Stimulated activated CD4-positive, alpha-beta T cell treated with anti-CD3 and anti-CD28 coated beads, Interleukin-4, amount 100 ng/mL, for 48 hours (primary cell): ENCODE measurements around the gene THRB.

ENCODE experiments used
- DNase-seq, 2 donors: peaks; one replicate each; pipeline ENCODE4 v3.0.0-alpha.2; 2020; ENCODE audit warnings: low read depth in 2 of 2

THRB gene

GRCh38 chr3:24512564-24513197, 18.0 kb upstream of the THRB start:
- no peak for DNase-seq

DNA sequence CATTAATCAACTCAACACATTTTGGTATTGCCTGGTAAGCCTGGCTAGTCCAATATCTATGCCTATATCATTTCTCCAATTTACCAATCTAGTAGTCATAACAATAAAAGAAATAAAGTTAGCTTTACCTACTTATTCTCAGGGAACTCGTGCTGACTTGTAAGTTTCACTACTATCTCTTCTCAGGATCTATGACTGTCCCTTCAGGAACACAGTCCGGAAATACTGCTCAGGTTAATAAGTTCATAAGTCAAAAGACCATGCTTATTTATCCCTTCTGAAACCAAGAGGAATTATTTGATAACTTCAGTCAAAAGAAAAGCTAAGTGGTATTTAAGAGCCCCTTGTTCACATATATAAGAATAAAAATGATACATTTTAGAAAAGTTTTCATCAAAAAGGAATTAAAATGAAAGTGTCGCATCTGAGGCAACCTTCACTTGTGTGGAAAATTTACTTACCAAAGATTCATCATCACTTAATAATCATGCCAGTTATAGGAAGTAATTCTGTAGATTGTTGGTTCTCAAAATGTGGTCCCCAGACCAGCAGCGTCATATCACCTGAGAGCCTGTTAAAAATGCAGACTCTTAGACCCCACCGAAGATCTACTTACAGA, 15.5 kb upstream of the THRB start:
- no peak for DNase-seq

DNA sequence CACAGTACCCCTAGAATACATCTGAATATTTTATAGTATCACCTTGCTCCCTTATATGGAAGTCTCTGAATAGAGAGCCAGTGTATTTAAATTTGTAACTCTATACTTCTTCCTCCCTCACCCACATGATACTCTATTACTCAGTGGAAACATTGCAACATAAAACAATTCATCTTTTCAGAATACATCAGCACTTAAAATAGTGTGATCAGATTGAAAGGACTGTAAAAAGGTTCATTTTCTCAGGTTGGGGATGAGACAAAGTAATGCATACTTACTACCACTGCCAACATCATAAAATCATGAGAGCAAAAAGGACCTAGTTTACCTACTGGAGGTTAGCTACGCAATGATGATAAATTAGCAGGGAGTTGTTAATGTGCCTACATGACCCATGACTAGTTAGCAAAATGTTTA, 13.8 kb upstream of the THRB start:
- no peak for DNase-seq

GRCh38 chr3:24507776-24508422, 13.2 kb upstream of the THRB start:
- DNase-seq, result no peak

DNA sequence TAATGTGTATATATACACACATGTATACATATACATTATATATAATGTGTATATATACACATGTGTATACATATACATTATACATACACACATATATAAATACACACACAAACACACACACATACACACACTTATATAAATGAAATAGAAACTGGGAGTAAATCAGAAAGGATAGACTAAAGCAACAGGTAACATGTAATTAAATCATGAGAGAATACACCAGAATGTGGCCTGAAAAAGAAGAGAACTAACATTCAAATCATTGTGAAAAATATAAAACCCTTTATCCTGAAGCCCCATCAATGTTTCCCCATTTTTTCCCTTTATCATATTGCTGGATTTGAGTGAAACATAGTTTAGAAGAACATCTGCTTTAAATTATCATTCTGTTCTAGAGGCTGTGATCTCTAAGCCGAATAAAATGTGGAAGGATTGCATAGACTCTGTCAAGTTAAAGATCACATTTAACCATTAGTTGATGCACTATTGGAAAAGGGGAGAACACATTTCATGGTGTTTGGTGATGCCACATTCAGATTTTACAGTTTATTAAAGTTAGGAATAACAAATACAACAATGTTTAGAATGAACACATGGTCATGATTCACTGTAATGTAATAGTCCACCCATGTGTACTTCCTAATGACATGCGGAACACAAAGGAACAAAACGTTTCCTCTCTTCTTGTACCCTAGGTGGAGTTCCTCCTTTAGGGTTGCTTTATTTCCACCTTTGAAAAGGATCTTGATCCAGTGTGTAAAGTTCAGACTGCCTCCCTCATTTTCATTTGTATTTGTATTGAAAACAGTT, 12.5 kb upstream of the THRB start:
- DNase-seq, result no peak

DNA sequence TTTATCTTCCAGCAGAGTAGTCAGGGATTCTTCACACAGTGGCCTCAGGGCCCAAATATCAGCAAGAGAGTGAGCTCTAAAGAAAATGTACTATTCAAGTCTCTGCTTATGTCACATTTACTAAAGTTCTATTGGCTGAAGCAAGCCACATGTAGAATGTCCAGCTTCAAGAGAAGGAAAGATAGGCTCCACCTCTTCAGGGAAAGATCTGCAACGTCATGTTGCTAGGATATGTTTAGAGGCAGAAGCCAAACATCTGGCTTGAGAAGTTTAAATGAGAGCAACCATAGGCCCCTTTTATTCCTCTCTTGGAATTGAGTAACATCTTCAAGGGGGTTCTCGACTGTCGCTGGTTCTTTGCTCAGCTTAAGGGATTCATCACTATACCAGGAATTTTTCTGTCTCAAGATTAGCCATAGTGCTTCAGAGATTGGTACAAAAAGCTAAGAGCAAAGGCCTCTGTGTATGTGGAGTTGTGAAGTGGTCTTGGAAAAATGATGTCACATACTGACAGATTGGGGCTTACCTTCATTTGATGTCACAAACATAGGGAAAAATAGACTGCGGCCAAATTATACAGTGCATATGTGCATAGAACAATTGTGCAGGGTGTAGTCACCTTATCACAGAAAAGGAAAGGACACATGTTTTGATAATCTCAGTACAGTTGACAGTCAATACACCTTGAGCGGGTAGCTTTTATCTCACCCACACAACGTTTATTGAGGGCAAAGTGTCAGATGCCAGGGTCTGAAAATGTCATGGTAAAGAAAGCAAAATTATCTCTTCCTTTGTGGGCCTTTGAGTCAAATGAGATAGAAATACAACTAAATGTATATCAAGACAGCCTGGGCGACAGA, 11.3 kb upstream of the THRB start:
- no peak for DNase-seq

- no peak for DNase-seq
These were observed 10.1 kb upstream of the THRB start for GRCh38 chr3:24504772-24505171.

GRCh38 chr3:24503616-24504113, 9.0 kb upstream of the THRB start:
- no peak for DNase-seq

- DNase-seq, result no peak
These were observed 8.0 kb upstream of the THRB start for GRCh38 chr3:24502690-24503089.

- no peak for DNase-seq
These were observed 6.2 kb upstream of the THRB start for GRCh38 chr3:24500806-24501205.

DNA sequence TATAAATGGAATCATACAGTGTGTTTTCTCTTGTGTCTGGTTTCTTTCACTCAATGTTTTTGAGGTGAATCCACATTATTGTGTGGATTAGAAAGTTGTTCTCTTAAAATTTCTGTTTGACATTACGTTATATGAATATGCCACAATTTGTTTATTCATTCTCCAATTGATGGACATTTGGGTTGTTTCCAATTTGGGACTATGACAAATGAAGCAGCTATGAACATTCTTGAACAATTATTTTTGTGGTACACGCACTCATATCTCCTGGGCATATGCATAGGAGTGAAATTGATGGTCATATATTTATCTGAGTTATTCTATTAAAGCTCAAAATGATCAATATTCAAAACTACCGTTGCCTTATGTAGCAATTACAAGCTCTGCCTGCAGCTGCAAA, 5.3 kb upstream of the THRB start:
- DNase-seq, result no peak

- DNase-seq, result no peak
These were observed 4.1 kb upstream of the THRB start for GRCh38 chr3:24498796-24499195.

- DNase-seq, result no peak
These were observed 3.7 kb upstream of the THRB start for GRCh38 chr3:24498391-24498790.

- DNase-seq, result no peak
These were observed 3.3 kb upstream of the THRB start for GRCh38 chr3:24497942-24498341.

DNA sequence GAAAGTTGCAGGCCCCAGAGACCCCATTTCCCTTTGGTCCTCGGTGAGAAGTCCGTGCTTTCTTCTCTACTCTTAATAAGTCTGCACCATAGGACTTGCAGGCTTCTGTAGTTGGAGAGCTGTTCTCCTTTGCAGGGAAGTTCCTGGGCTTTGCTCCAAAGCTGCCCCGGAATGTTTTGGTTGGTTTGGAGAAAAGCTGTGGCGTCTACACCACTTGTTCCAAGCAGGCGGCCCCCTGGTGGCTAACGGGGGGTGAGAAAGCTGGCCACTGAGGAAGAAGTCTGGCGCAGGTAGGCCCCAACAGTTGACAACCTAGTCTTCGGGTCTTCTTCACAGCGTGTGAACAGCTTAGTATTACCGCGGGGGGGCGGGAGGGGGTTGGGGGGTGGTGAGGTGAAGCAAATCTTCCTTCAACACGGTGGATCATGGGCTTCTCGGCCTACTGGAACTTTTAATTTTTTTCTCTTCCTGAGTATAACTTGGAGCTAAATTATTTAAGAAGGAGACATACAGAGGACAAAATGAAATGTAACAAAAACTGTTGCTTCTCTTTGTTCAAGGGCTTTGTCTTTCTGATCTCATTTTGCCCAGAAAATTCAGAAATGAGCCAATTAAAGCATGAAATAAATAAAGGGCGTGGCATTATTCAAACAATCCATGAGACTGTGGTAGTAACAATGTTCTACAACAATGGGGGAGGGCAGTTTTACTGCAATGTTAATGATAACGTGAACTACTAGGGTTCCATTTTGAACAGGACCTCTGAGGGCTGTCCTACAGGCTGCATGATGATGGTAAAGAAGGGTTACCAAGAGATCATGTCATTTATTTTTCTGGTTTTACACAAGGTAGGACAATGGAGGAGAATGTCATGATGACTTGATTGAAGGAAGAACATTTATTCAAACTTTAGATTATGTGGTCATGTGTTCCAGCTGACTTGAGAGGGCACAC, 2.2 kb upstream of the THRB start:
- no peak for DNase-seq

GRCh38 chr3:24495326-24495994, 810 bp upstream of the THRB start:
- DNase-seq, result no peak

- no peak for DNase-seq
These were observed 668 bp downstream of the THRB start for GRCh38 chr3:24493746-24494617.

- no peak for DNase-seq
These were observed 1.6 kb downstream of the THRB start for GRCh38 chr3:24492971-24493551.
